ENCODE data around the gene BUB1B.
"Not testable (repeated sequence)": the region's sequence is repeated elsewhere in the genome, so short reads cannot be mapped to it uniquely, and the experiment has no call there.

BUB1B gene

DNA sequence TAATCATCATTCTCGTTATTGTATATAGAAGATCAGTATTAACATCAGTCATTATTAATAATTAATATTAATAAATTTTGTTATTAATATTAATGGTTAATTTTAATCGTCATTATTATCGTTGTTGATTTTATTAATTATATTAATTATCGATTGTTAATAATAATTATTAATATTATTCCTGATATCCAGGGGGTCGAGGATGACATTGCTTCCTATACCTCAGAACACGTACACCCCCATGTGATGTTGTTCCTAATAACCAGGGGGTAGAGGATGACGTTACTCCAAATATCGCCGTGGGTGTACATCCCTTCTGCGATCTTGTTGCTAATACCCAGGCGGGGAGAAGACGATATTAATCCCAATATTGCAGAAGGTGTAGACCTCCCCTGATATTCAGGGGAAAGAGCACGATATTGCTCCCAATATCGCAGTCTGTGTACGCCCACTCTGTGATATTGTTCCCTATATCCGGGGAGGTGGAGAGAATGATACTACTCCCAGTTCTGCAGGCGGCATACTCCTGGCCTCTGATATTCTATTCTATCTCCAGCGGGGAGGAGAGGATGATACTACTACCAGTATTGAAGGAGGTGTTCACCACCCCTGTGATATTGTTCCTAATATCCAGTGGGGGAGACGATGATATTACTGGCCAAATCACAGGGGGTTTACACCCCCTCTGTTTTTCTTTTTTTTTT is 29.9 kb upstream of the BUB1B start:
- no peaks in the 10 kb centered on the region for H4K20me1 ChIP-seq (ENCODE audit: low read depth, low read length)
- no peaks in the 10 kb centered on the region for H3F3A ChIP-seq (ENCODE audit: insufficient read depth)
- no peak overlapping the region for H2AFZ ChIP-seq (ENCODE audit: low read depth, low read length, severe bottlenecking)
- H3K9me3 ChIP-seq (ENCODE audit: insufficient read depth, low read length), result no peaks in the 10 kb centered on the region
- H3K9ac ChIP-seq (ENCODE audit: low read length), result no peak overlapping the region
- no peaks in the 10 kb centered on the region for H3K9me2 ChIP-seq (replicated peaks; ENCODE audit: insufficient read depth, low read length)
- no peaks in the 10 kb centered on the region for H3K79me2 ChIP-seq (ENCODE audit: insufficient read depth, low read length)
- H3K4me3 ChIP-seq (ENCODE audit: insufficient read depth, low read length, poor library complexity, severe bottlenecking), result no peak overlapping the region
- H3K36me3 ChIP-seq (ENCODE audit: low read length), result no peaks in the 10 kb centered on the region
- no peaks in the 10 kb centered on the region for H3K27me3 ChIP-seq (ENCODE audit: low read length)
- H3K4me2 ChIP-seq (ENCODE audit: low read depth, low read length, poor library complexity, severe bottlenecking), result no peak overlapping the region
- H3K27ac ChIP-seq (ENCODE audit: low read depth, low read length), result no peak overlapping the region
- no peak for TF ChIP-seq EZH2phosphoT487 (conservative IDR thresholded peaks at IDR 0.05; ENCODE audit: low read length)
- TF ChIP-seq, protein P1, sequence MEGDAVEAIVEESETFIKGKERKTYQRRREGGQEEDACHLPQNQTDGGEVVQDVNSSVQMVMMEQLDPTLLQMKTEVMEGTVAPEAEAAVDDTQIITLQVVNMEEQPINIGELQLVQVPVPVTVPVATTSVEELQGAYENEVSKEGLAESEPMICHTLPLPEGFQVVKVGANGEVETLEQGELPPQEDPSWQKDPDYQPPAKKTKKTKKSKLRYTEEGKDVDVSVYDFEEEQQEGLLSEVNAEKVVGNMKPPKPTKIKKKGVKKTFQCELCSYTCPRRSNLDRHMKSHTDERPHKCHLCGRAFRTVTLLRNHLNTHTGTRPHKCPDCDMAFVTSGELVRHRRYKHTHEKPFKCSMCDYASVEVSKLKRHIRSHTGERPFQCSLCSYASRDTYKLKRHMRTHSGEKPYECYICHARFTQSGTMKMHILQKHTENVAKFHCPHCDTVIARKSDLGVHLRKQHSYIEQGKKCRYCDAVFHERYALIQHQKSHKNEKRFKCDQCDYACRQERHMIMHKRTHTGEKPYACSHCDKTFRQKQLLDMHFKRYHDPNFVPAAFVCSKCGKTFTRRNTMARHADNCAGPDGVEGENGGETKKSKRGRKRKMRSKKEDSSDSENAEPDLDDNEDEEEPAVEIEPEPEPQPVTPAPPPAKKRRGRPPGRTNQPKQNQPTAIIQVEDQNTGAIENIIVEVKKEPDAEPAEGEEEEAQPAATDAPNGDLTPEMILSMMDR (IDR thresholded peaks at IDR 0.05; ENCODE audit: insufficient read depth, low read length, poor library complexity, severe bottlenecking), result no peak

- Histone ChIP-seq H4K20me1 (ENCODE audit: low read depth, low read length) (no peaks in the 10 kb centered on the region), H3K4me2 (ENCODE audit: low read depth, low read length, poor library complexity, severe bottlenecking) (no peak overlapping the region), H3K27ac (ENCODE audit: low read depth, low read length) (no peak overlapping the region), H3K79me2 (ENCODE audit: insufficient read depth, low read length) (no peaks in the 10 kb centered on the region), H3K36me3 (ENCODE audit: low read length) (no peaks in the 10 kb centered on the region), H3K9me2 (replicated peaks; ENCODE audit: insufficient read depth, low read length) (no peaks in the 10 kb centered on the region), H3K4me3 (ENCODE audit: insufficient read depth, low read length, poor library complexity, severe bottlenecking) (no peak overlapping the region), H3K9ac (ENCODE audit: low read length) (no peak overlapping the region), H3F3A (ENCODE audit: insufficient read depth) (no peaks in the 10 kb centered on the region), H3K9me3 (ENCODE audit: insufficient read depth, low read length) (no peaks in the 10 kb centered on the region), H2AFZ (ENCODE audit: low read depth, low read length, severe bottlenecking) (no peak overlapping the region), H3K27me3 (ENCODE audit: low read length) (no peaks in the 10 kb centered on the region)
- TF ChIP-seq, protein P1 (IDR thresholded peaks at IDR 0.05; ENCODE audit: insufficient read depth, low read length, poor library complexity, severe bottlenecking), result no peak
- TF ChIP-seq EZH2phosphoT487 (conservative IDR thresholded peaks at IDR 0.05; ENCODE audit: low read length), result no peak
These were observed 27.3 kb upstream of the BUB1B start for GRCh38 chr15:40133544-40133943.

- Histone ChIP-seq H3K9me2 (replicated peaks; ENCODE audit: insufficient read depth, low read length) (no peaks in the 10 kb centered on the region), H3K9ac (ENCODE audit: low read length) (no peak overlapping the region), H3K27ac (ENCODE audit: low read depth, low read length) (no peak overlapping the region), H2AFZ (ENCODE audit: low read depth, low read length, severe bottlenecking) (no peak overlapping the region), H3K4me2 (ENCODE audit: low read depth, low read length, poor library complexity, severe bottlenecking) (no peak overlapping the region), H4K20me1 (ENCODE audit: low read depth, low read length) (no peaks in the 10 kb centered on the region), H3K9me3 (ENCODE audit: insufficient read depth, low read length) (no peaks in the 10 kb centered on the region), H3K79me2 (ENCODE audit: insufficient read depth, low read length) (no peaks in the 10 kb centered on the region), H3F3A (ENCODE audit: insufficient read depth) (no peaks in the 10 kb centered on the region), H3K4me3 (ENCODE audit: insufficient read depth, low read length, poor library complexity, severe bottlenecking) (no peak overlapping the region), H3K36me3 (ENCODE audit: low read length) (no peaks in the 10 kb centered on the region), H3K27me3 (ENCODE audit: low read length) (no peaks in the 10 kb centered on the region)
- TF ChIP-seq EZH2phosphoT487 (conservative IDR thresholded peaks at IDR 0.05; ENCODE audit: low read length), result no peak
- TF ChIP-seq, protein P1 (IDR thresholded peaks at IDR 0.05; ENCODE audit: insufficient read depth, low read length, poor library complexity, severe bottlenecking), result no peak
These were observed 26.0 kb upstream of the BUB1B start for GRCh38 chr15:40134885-40135284.

DNA sequence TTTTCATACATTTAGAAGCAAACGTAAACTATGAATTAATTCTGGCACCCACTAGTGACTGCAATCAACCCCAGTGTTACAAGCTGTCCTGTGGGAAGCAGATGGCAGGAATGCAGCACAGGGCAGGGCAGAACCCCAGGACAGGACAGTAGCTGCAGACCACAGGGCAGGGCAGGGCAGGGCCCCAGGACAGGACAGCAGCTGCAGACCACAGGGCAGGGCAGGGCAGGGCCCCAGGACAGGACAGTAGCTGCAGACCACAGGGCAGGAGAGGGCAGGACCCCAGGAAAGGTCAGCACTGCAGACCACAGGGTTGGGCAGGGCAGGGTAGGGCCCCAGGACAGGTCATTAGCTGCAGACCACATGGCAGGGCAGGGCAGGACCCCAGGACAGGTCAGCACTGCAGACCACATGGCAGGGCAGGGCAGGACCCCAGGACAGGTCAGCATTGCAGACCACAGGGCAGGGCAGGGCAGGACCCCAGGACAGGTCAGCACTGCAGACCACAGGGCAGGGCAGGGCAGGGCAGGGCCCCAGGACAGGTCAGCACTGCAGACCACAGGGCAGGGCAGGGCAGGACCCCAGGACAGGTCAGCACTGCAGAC is 24.9 kb upstream of the BUB1B start:
- H3K9me3 ChIP-seq (ENCODE audit: insufficient read depth, low read length); H4K20me1 ChIP-seq (ENCODE audit: low read depth, low read length); H3K9ac ChIP-seq (ENCODE audit: low read length); H3K9me2 ChIP-seq (replicated peaks; ENCODE audit: insufficient read depth, low read length); H3F3A ChIP-seq (ENCODE audit: insufficient read depth); H3K27ac ChIP-seq (ENCODE audit: low read depth, low read length); H3K4me2 ChIP-seq (ENCODE audit: low read depth, low read length, poor library complexity, severe bottlenecking); H3K4me3 ChIP-seq (ENCODE audit: insufficient read depth, low read length, poor library complexity, severe bottlenecking); H2AFZ ChIP-seq (ENCODE audit: low read depth, low read length, severe bottlenecking); H3K79me2 ChIP-seq (ENCODE audit: insufficient read depth, low read length); H3K27me3 ChIP-seq (ENCODE audit: low read length); H3K36me3 ChIP-seq (ENCODE audit: low read length): not testable (repeated sequence)
